ENCODE measurements around the gene NPAS1.
A peak's percentile ranks its signal among the peaks of the same experiment; 100 is the strongest.
"Not testable (repeated sequence)": the region's sequence is repeated elsewhere in the genome, so short reads cannot be mapped to it uniquely, and the experiment has no call there.

Gene NPAS1

DNA sequence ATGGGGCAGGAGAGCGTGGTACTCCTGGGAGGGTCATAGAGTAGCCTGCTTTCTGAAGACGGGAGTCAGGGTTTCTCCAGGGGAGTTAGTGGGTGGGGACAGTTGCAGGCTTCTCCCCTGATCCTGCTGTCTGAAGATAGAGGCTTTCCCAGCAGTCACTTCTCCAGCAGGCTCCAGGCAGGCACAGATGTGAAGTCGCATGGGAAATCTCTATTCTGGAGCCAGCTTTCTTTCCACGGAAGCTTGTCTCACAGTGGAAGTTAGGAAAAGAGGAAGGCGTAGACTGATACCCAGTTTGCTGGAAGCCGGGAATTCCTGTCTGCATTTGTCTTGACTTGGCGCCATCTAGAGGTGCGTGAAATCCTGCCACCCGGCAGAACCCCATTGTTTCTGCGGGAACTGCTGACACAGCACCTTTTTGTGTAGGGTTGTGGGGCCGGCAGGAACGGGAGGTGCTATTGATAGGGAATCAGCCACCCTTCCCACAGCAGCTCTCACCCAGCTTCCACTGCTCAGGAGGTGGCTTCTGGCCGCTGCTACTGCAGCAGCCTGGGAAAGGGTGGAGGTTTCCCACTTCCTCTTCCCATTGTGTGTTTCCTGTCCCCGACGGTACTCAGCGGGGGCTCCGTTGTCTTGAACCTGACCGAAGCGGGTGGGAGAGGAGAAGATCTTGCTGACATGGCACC lies 28.5 kb upstream of the NPAS1 start:
- DNase-seq (ENCODE audit: low read depth in 2 of 2), result peak; percentile 33 to 40

DNA sequence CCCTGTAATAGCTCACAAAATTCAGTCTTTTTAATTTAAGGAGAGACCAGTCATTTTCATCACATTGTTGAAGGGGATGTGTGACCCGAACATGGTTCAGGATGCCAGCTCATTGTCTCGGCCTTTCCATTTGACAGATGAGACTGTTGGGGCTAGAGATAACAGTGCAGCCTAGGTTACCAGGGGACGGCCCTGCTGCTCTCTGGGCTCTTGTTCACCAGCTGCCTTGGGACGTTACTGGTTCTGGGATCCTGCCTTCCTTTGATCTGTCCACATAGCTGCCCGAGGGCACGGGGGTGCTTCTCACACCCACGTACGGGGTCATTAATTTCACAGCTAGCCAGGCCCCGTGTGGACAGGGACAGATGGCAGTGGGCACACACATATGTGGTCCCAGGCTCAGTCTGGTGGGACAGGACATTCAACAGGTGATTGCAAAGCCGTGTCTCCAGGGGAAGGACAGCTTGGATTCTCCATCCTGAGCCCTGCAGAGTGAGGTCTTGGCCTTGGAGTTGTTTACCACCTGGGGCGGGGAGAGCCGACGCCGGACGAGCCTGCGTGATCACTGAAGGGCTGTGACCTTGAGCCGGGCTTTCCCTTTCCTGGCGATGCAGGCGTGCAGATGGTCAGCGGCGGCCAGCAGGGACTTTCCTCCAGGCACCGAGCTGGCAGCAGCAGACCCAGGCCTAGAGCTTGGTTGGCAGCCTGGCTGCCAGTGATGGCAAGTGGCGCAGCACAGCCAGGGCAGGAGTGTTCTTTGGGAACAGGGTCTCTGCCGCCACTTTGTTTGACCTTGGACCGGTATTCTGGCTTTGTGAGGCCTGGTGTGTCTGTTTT lies 26.7 kb upstream of the NPAS1 start:
- DNase-seq (ENCODE audit: low read depth in 2 of 2), result no peak

DNA sequence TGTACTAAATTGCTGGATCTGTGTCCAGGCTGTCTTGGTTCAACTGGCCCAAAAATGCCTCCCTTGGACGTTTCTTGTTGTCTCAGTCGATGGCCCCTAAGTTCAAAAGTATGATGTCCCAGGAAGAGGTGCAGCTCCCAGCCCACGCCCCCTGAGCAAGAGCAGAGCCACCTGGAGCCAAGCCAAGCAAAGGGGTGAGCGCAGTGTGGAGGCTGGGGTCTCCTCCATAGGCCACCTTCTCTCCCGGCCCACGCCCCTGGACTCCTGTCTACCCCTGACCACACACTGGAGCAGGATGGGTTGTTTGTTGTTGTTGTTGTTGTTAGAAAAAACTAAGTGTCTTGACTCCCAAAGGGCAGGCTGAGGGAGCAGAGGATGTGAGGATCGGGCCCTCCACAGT lies 26.0 kb upstream of the NPAS1 start:
- no peak for DNase-seq (ENCODE audit: low read depth in 2 of 2)

DNA sequence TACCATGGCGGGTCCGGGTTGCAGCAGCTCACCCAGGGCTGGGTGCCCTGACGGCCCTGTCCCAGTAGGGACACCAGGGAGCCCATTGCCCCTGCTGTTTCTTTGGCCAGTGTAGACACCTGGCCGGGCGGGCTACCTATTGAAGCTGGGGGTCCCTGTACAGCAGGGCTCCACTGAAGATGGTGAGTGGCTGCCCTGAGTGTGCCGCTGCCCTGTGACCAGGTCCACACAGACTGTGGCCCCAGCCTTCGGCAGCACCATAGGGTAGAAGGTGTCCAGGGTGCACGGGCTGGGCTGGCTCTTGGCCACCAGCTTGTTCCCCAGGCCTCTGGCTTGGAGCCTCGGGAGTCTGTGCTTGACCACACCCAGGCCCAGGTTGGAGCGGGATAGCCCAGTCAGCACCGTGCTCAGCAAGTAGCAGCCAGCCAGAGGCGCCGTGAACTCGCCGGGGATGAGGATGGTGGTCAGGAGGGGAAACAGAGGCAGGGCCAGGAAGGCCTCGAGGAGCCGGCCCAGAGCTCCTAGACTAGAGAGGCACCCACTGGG lies 25.4 kb upstream of the NPAS1 start:
- no peak for DNase-seq (ENCODE audit: low read depth in 2 of 2)

DNA sequence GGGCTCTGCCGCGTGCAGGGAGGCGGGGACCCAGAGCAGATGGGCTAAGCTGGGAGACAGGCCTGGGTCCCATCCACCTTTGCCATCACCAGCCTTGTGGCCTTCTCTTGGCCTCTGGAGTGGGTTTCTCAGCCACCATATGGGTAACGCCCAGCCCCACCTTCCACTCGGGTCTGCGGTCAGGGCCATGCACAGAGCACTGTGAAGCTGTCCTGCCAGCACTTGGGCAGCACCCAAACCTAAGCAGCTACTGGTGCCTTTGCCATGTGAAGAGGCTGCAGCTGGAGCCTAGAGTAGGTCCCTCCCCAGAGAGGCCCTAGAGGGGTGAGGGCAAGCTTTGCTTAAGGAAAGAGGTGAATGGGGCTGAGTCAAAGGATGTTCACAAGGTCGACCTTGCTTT lies 24.1 kb upstream of the NPAS1 start:
- DNase-seq (ENCODE audit: low read depth in 2 of 2), result no peak

DNA sequence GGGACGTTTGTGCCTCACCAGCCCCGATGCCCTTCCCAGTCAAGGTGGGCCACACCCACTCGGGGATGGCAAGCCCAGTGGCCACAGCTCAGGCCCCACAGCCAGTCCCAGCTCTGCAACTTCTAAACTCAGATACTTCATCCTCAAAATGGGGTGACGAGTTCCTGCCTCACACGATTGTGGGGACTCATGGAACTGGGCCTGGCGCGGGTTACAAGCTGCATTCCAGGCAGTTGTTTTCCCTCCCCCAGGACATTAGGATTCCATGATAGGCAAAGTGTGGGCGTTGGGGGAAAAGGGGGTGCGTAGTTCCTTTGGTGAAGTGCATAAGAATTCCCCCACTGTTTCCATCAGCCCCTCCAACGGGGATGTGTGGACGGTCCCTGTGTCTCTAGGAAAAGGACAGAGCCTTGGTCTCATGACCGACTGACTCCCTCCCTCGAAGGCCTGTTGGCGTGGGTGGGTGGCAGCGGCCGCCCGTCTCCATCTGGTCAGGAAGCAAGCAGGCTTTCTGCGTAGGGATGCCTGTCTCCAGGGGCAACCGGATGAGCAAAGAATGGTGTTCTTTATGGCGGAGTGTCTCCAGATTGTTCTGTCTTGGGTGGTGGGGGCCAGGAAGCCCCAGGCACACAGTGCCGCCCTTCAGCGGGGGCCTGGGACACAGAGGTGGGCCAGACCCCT lies 21.1 kb upstream of the NPAS1 start:
- no peak for DNase-seq (ENCODE audit: low read depth in 2 of 2)

DNA sequence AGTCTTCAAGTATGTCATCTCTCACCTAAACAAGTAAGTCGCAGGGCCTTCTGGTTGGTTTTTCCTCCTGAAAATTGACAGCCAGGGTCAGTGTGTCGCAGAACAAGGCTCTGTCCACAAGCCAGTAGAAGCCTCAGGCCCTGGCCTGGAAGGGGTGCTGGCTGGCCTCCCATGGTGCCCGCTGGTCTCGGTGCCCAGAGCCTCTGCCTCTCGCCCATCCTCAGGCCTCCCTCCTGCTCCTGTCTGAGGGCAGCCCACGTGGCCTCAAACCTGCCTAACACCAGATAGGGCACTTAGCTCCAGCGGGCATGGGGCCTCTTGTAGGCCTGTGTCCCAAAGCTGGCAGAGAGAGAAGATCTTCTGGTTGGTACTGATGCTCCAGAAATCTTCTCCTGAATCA lies 20.3 kb upstream of the NPAS1 start:
- DNase-seq (ENCODE audit: low read depth in 2 of 2), result no peak

DNA sequence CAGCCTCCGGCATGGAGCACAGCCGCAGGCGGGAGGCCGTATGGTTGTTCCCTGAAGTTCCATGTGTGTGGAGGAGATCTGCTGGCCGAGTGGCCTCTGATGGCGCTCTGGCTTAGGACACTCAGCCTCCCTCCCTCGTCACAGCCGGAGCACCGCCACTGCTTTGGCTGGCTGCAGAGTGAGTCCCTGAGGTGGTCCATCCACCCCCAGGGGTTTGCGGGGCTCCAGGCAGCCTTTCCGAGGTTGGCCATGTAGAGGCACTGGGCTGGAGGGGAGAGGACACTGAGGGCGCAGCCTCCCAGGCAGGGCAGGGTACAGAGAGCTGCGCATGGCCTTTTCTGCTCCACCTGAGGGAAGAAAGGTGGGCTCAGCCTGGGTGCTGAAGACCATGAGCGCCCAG lies 19.8 kb upstream of the NPAS1 start:
- DNase-seq (ENCODE audit: low read depth in 2 of 2), result no peak

DNA sequence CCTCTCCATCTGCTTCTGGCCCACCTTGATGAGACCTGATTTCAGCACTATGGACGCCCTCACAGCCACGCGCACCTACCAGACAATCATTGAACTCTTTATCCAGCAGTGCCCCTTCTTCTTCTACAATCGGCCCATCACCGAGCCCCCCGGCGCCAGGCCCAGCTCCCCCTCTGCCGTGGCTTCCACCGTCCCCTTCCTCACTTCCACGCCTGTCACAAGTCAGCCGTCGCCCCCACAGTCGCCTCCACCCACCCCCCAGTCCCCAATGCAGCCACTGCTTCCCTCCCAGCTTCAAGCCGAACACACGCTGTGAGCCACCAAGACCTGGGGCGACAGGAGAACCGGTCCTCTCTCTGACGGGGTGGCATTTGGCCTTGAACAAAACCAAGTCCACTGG lies 19.3 kb upstream of the NPAS1 start:
- no peak for DNase-seq (ENCODE audit: low read depth in 2 of 2)

DNA sequence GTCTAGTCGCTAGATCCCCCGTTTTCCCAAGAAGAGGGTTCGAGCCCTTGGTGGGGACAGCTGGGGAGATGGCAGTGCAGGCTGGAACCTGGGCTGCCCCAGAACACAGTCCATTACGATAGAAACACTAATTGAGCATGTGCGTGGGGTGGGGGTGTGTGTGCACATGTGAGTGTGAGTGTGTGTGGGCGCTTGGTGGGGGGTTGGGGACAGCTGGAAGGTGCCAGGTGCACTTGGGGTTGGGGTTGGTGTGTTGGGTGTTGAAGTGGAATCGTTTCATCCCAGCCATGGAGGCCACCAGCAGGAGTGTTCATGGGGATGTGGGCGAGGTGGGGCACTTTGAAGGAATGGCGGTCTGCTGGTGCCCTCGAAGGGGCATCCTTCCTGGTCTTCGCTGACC lies 18.1 kb upstream of the NPAS1 start:
- DNase-seq (ENCODE audit: low read depth in 2 of 2), result no peak

DNA sequence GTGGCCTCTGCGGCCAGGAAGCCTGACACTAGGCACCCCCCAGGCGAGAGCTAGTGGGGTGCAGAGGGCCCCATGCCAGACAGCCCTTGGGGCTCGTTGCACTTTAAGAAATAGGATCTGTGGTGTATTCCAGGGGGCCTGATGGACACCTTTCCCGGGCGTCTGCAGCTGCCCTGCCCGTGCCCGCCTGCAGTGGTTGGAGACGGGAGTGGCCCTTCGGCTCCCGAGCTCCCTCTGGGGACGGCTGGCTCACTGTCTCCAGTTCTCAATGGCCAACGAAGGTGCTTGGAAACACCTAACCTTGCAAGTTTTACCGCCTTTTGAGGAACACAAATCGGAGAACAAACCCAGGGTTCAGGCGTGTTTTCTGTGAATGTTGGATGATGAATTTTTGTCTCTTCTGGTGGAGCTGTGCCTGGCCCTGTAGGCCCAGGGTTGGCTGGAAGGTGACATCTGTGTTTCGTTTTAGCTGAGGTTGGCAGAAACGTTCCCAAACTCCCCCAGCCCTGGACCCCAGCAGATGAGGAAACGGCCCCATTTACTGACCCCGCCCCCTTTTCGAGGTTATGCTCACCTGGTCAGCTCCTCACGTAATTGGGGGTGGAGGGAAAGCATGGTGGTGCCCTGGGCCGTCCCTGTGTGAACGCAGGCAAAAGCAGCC lies 17.4 kb upstream of the NPAS1 start:
- no peak for DNase-seq (ENCODE audit: low read depth in 2 of 2)

DNA sequence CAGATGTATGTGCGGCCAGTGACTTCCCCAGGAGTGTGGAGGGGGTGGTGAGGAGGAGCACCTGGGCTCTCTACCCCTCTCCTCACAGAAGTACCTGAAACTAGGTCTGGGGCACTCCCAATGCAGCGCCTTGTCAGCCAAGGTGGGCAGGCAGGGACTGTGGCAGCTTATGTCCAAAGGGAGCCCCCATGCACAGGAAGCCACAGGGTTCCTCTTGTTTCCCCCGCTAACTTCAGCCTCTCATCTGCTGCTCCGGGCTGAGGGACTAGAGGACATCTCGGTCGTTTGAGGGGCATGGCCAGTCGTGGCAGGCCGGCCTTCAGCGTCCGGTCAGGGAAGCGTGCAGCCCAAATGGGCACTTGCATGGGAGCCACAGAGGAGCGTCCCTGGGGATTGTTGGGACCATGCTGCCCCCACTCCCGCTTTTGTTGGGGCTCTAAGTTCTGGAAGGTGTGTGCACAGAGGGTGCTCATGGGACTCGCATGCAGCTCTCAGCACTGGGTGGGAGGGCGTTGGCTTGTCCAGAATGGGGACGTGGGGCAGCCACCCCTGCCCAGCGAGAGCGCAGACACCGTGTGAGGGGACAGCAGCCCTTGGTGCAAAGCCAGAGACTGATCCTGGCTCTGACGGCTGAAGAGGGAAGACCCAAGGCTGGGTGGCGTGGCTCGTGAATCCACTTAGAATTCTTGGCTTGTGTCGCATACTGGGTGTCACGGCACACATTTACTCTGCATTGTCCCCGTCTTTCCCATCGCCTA lies 16.6 kb upstream of the NPAS1 start:
- DNase-seq (ENCODE audit: low read depth in 2 of 2), result no peak

DNA sequence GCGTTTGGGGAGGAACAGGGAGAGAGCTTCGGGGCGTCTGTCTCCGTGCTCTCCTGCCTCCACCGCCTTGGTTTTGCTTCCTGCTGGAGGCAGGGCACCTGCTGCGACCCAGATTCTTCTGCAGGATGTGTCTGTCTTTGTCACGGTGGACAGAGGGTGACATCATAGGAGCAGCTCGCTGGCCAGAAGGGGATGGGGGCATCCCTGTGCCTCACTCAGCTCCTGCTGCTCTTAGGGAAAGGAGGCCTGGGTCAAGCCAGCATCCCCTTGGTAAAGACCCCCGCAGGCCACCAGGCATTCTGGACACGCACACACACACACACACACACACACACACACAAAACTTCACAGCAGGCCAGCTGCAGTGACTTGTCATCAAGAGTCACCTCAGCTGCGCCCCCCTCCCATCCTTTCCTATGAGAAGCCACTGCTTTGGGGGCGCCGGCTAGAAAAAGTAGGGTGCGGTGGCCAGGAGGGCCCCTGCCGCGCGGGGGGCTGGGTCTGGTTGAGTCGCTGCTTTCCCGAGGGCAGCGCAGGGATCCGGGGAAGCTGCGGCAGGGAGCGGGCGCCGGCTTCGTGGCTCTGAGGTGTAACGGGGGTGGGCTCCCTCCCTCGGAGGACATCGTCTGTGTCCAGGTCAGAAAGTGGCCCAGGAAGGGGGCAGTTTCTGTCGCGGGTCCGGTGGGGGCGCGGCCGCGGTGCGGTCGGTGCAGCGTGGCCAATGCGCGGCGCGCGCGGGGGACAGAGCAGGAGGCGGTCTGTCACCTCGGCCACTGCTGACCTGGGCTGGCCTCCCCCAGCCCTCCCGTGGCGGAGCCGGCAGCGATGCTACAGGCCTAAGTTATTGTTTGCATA lies 15.8 kb upstream of the NPAS1 start:
- no peak for DNase-seq (ENCODE audit: low read depth in 2 of 2)

DNA sequence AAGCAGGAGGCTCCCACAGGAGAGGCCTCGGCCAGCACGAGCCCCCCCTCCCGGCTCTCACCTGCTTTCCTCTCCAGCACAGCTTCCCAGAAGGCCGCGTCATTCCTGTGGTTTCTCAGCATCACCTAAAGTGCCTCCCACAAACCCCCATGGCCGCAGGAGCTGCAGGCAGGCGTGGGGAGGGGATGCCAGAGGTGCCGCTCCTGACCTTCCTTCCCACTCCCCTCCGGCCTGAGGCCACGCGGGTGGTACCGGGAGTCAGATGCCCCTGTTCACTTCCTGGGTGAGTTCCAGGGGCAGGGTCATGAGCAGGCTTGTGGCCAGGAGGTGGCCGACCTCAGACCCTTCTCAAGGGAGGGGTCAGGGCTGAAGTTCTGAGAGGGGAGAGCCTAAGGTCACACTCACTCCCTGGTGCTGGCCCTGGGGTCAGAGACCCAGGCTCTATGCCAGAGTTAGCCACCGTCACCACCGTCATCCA lies 14.4 kb upstream of the NPAS1 start:
- no peak for DNase-seq (ENCODE audit: low read depth in 2 of 2)

DNA sequence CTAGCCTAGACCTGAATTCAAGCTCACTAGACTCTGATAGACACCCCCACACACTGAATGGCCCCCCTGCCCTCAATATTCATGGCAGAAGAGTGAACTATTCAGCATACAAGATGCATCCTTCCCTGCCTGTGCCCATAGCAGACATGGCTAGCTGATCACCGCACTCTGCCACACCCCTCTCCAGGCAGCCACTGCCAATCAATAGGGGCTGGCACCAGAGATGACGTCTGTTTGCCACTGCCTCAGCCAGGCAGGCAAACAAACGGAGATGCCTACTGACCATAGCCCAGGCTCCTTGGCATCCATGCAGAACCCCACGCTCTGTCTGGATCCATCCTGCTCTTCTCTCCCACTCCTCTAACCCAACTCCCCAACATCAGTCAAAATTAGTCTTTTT lies 13.8 kb upstream of the NPAS1 start:
- no peak for DNase-seq (ENCODE audit: low read depth in 2 of 2)

DNA sequence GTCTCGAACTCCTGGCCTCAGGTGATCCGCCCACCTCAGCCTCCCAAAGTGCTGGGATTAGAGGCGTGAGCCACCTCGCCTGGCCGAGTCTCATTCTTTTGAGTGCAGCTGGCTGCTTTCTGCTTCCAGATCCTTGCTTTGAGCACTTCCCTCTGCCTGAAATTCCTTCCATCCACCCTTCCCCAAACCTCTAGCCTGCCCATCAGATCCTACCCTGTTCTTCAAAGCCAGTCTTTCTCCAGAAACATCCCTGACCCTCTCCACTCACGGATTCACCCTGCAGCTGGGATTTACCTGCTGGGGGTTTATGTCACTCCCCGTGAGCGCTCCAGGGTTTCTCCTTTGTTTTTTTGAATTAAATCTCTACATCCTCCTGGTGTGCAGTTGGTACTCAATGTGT lies 13.1 kb upstream of the NPAS1 start:
- no peak for DNase-seq (ENCODE audit: low read depth in 2 of 2)

DNA sequence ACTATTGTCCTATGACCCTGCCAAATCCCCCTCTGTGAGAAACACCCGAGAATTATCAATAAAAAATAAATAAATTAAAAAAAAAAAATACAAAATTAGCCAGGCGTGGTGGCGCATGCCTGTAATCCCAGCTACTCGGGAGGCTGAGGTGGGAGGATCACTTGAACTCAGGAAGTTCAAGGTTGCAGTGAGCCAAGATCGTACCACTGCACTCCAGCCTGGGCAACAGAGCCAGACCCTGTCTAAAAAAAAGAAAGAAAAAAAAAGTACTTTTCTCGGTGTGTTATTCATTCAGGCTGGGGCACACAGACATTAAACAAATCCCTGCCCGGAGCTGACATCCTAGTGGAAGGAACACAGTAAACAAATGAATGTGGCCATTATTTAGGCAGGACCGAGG lies 9.1 kb upstream of the NPAS1 start:
- not testable (repeated sequence) for DNase-seq (ENCODE audit: low read depth in 2 of 2)

DNA sequence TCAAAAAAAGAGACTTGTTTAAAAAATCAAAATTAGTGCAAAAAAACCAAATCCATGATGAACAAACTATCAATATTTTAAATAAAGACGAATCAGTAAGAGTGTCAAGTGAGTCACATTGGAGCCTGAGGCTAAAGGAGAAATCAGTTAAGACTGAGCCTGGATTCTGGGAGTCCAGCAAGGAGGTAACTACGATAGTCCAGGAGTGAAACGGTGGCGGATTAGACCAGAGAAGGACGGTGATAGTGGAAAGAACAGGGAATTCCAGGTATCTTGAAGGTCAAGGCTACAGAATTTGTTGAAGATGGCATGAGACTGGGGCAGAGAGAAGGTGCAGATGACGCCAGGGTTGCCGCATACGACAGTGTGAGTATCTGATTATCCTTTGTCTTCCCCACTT lies 7.0 kb upstream of the NPAS1 start:
- no peak for DNase-seq (ENCODE audit: low read depth in 2 of 2)

DNA sequence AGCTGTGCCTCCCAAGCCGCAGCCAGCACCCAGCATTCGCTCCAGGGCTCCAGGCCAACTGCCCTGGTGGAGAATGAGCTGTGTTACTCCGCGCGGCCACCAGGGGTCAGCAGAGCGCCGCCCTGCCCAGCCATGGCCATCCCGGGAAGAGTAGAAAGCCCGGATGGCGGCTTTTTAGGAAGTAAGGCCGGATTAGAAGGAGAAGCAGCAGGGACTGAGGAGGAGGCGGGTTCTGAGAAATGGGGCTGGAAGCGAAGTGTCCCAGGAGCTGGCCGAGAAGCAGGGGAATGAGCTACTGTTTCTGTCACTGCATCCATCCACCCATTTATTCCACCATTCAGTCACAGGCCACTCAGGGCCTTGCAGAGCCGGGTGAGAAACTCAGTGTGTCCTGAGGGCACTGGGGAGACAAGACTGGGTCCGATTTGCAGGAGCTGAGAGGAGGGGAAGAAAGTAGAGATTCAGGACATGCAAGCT lies 6.6 kb upstream of the NPAS1 start:
- peak; percentile 32 to 44 for DNase-seq (ENCODE audit: low read depth in 2 of 2)

DNA sequence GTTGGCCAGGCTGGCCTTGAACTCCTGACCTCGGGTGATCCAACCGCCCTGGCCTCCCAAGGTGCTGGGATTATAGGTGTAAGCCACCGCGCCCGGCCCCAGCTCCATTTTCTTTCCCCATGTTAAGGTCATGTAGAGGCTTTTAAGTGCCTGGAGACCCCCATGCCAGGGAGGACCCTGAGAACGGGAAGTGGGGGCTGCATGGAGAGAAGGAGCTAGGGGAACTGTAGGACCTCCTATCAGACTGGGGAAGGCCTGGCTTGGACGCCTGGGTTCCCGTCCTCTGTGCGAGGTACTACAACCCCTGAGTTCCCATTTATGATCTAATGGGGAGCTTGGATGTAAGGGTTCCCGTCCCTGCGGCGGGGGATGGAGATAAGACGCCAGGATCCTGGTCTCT lies 714 bp upstream of the NPAS1 start:
- no peak for DNase-seq (ENCODE audit: low read depth in 2 of 2)
